ENCODE measurements around the gene SLC39A12.

DNA sequence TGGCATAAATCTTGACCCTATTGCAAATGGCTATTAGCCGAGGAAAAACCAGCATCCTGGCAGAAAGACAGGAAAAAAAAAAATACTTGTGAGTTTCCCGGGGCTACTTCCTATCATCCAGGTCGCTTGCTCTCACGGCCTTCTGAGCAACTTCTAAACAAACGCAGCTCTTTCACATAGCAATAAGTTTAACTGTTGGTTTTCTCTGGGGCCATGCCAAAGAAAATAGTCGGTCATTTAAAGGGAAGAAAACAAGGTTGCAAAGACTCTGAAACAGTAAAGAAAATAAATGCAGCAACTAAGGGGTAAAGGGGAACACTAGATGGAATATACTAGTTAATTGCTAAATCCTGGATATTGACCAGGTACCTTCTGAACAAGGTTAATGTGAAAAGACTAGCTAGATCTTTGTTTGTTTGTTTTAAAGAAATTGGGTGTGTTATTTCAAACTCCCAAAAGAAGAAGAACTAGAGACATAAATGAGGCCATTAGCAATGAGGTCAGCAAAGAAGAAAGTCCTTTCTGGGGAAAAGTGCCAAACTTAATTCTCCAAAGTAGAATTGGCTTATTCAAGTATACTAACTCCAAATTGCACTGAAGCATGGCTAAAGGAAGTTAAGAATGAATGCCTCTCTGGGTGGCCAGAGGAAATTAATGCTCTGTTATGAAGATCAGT is 54.2 kb downstream of the SLC39A12 start:
- TF ChIP-seq, protein P1, sequence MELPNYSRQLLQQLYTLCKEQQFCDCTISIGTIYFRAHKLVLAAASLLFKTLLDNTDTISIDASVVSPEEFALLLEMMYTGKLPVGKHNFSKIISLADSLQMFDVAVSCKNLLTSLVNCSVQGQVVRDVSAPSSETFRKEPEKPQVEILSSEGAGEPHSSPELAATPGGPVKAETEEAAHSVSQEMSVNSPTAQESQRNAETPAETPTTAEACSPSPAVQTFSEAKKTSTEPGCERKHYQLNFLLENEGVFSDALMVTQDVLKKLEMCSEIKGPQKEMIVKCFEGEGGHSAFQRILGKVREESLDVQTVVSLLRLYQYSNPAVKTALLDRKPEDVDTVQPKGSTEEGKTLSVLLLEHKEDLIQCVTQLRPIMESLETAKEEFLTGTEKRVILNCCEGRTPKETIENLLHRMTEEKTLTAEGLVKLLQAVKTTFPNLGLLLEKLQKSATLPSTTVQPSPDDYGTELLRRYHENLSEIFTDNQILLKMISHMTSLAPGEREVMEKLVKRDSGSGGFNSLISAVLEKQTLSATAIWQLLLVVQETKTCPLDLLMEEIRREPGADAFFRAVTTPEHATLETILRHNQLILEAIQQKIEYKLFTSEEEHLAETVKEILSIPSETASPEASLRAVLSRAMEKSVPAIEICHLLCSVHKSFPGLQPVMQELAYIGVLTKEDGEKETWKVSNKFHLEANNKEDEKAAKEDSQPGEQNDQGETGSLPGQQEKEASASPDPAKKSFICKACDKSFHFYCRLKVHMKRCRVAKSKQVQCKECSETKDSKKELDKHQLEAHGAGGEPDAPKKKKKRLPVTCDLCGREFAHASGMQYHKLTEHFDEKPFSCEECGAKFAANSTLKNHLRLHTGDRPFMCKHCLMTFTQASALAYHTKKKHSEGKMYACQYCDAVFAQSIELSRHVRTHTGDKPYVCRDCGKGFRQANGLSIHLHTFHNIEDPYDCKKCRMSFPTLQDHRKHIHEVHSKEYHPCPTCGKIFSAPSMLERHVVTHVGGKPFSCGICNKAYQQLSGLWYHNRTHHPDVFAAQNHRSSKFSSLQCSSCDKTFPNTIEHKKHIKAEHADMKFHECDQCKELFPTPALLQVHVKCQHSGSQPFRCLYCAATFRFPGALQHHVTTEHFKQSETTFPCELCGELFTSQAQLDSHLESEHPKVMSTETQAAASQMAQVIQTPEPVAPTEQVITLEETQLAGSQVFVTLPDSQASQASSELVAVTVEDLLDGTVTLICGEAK (IDR thresholded peaks at IDR 0.05; ENCODE audit: borderline replicate concordance), result no peak
- no peak for TF ChIP-seq POLR2A (IDR thresholded peaks at IDR 0.05; ENCODE audit: low read depth, low read length)
- no peak for TF ChIP-seq TCF12 (IDR thresholded peaks at IDR 0.05; ENCODE audit: low read depth, low read length)
- no peak for TF ChIP-seq CHD1 (IDR thresholded peaks at IDR 0.05; ENCODE audit: low read depth, low read length)
- TF ChIP-seq SP1 (IDR thresholded peaks at IDR 0.05; ENCODE audit: low read depth, low read length), result no peak
- TF ChIP-seq, protein P2, sequence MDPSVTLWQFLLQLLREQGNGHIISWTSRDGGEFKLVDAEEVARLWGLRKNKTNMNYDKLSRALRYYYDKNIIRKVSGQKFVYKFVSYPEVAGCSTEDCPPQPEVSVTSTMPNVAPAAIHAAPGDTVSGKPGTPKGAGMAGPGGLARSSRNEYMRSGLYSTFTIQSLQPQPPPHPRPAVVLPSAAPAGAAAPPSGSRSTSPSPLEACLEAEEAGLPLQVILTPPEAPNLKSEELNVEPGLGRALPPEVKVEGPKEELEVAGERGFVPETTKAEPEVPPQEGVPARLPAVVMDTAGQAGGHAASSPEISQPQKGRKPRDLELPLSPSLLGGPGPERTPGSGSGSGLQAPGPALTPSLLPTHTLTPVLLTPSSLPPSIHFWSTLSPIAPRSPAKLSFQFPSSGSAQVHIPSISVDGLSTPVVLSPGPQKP (IDR thresholded peaks at IDR 0.05; ENCODE audit: low read depth, low read length), result no peak
